Body of pancreas (tissue), 4 donors: ENCODE results near the gene CRY1.

Source experiments
- POLR2A ChIP-seq, 3 donors: fragments of 450-650 bp; IDR thresholded peaks; one replicate each; pipeline ENCODE4 v1.6.1; 2016; ENCODE audit warnings: antibody characterized with exemption in 3 of 3, mild to moderate bottlenecking in 2 of 3
- TF ChIP-seq, protein P1 (sequence below), 7 experiments: fragments of 450-650 bp in 4 of 7; fragments of 200-600 bp in 3 of 7; sonication (generic) in 3 of 7; IDR thresholded peaks; one replicate each; pipeline ENCODE4 v1.5.1; 2016 to 2019; ENCODE audit warnings: antibody characterized with exemption in 7 of 7

DNA sequence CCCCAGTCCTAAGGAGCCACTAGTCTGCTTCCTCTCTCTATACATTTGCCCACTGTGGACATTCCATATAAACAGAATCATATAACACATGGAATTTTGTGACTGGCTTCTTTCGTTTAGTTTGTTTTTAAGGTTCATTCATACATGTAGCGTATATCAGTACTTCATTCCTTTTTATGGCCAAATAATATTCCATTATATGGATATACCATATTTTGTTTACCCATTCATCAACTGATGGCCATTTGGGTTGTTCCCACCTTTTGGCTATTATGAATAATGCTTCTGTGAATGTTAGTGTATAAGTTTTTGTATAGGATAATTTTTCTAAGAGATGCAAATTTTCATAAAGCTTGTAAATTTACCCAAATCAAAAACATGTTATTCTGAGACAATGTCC, 4.4 kb downstream of the CRY1 start:
- TF ChIP-seq, protein P1, sequence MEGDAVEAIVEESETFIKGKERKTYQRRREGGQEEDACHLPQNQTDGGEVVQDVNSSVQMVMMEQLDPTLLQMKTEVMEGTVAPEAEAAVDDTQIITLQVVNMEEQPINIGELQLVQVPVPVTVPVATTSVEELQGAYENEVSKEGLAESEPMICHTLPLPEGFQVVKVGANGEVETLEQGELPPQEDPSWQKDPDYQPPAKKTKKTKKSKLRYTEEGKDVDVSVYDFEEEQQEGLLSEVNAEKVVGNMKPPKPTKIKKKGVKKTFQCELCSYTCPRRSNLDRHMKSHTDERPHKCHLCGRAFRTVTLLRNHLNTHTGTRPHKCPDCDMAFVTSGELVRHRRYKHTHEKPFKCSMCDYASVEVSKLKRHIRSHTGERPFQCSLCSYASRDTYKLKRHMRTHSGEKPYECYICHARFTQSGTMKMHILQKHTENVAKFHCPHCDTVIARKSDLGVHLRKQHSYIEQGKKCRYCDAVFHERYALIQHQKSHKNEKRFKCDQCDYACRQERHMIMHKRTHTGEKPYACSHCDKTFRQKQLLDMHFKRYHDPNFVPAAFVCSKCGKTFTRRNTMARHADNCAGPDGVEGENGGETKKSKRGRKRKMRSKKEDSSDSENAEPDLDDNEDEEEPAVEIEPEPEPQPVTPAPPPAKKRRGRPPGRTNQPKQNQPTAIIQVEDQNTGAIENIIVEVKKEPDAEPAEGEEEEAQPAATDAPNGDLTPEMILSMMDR (IDR thresholded peaks at IDR 0.05) = no peak
- no peak for TF ChIP-seq POLR2A (IDR thresholded peaks at IDR 0.05)
